SJCRH30 (cell line): ENCODE data around the gene SORD. TPM values are rescaled to one million over a fixed set of nuclear protein-coding genes. Genes with fewer than 3 reads are reported as not detected.
"Not testable (repeated sequence)": the region's sequence is repeated elsewhere in the genome, so short reads cannot be mapped to it uniquely, and the experiment has no call there.

Experiments
- DNase-seq, 2 experiments: peaks; one replicate each; pipeline ENCODE4 v3.0.0-alpha.2; 2015 to 2020
- H3K27ac ChIP-seq: fragments of 250-450 bp; sonication (Bioruptor Pico); 2 replicates; pipeline ENCODE4 v1.5.1; 2020; ENCODE audit warnings: mild to moderate bottlenecking, moderate library complexity
- H3K27me3 ChIP-seq: fragments of 250-450 bp; sonication (Bioruptor Pico); 2 replicates; pipeline ENCODE4 v1.5.1; 2020; ENCODE audit warnings: mild to moderate bottlenecking, moderate library complexity
- H3K36me3 ChIP-seq: fragments of 250-450 bp; sonication (Bioruptor Pico); 2 replicates; pipeline ENCODE4 v1.5.1; 2020; ENCODE audit warnings: mild to moderate bottlenecking, moderate library complexity
- H3K4me1 ChIP-seq: fragments of 250-450 bp; sonication (Bioruptor Pico); 2 replicates; pipeline ENCODE4 v1.5.1; 2020; ENCODE audit warnings: mild to moderate bottlenecking, moderate library complexity
- H3K4me3 ChIP-seq: fragments of 250-450 bp; sonication (Bioruptor Pico); 2 replicates; pipeline ENCODE4 v1.5.1; 2020; ENCODE audit warnings: mild to moderate bottlenecking, moderate library complexity
- H3K9me3 ChIP-seq: fragments of 250-450 bp; sonication (Bioruptor Pico); replicated peaks from 2 replicates; pipeline ENCODE4 v1.5.1; 2020; ENCODE audit warnings: mild to moderate bottlenecking, moderate library complexity
- total RNA-seq: library from RNA; depleted of rRNA; stranded (reverse); fragments of >200 nt; shearing (Covaris generic); gene quantifications from 2 replicates; pipeline ENCODE4 v1.2.3, GENCODE V29; 2014

SORD gene
- total RNA-seq, 1 experiment from 2014 or later = 48.8 TPM

- H3K36me3 ChIP-seq, H3K9me3 ChIP-seq, H3K4me1 ChIP-seq, DNase-seq, H3K27ac ChIP-seq, H3K4me3 ChIP-seq, H3K27me3 ChIP-seq: not testable (repeated sequence)
Observed at GRCh38 chr15:45073602-45074001, 50.6 kb downstream of the SORD start.

- H3K36me3 ChIP-seq, H3K9me3 ChIP-seq, H3K4me1 ChIP-seq, H3K27ac ChIP-seq, DNase-seq, H3K27me3 ChIP-seq, H3K4me3 ChIP-seq: not testable (repeated sequence)
Observed at GRCh38 chr15:45075440-45076320, 52.7 kb downstream of the SORD start.

- not testable (repeated sequence) for H3K27ac ChIP-seq
Observed at GRCh38 chr15:45077391-45077790, 54.4 kb downstream of the SORD start.

GRCh38 chr15:45079201-45079600 lies 56.2 kb downstream of the SORD start:
- DNase-seq = peak; percentile 30 to 45
- not testable (repeated sequence) for H3K27ac ChIP-seq, H3K36me3 ChIP-seq, H3K9me3 ChIP-seq, H3K27me3 ChIP-seq, H3K4me1 ChIP-seq, H3K4me3 ChIP-seq

More at GRCh38 chr15:45077391-45077790, 54.4 kb downstream of the SORD start:
- not testable (repeated sequence) for H3K27me3 ChIP-seq, H3K36me3 ChIP-seq, H3K9me3 ChIP-seq, H3K4me1 ChIP-seq, DNase-seq, H3K4me3 ChIP-seq

GRCh38 chr15:45079628-45080246 lies 56.7 kb downstream of the SORD start:
- H3K27ac ChIP-seq, DNase-seq, H3K4me1 ChIP-seq, H3K36me3 ChIP-seq, H3K27me3 ChIP-seq, H3K9me3 ChIP-seq, H3K4me3 ChIP-seq: not testable (repeated sequence)

- H3K27me3 ChIP-seq, DNase-seq, H3K27ac ChIP-seq, H3K4me1 ChIP-seq, H3K4me3 ChIP-seq, H3K9me3 ChIP-seq, H3K36me3 ChIP-seq: not testable (repeated sequence)
Observed at GRCh38 chr15:45080593-45080992, 57.6 kb downstream of the SORD start.

- not testable (repeated sequence) for H3K4me1 ChIP-seq, H3K4me3 ChIP-seq, DNase-seq, H3K36me3 ChIP-seq, H3K27ac ChIP-seq, H3K27me3 ChIP-seq, H3K9me3 ChIP-seq
Observed at GRCh38 chr15:45082412-45082811, 59.4 kb downstream of the SORD start.

- H3K4me1 ChIP-seq = no peaks in the 10 kb centered on the region
- no peaks in the 10 kb centered on the region for H3K27me3 ChIP-seq
- H3K4me3 ChIP-seq = no peak overlapping the region
- no peaks in the 10 kb centered on the region for H3K36me3 ChIP-seq
- no peak overlapping the region for H3K27ac ChIP-seq
- no peaks in the 10 kb centered on the region for H3K9me3 ChIP-seq
- no peak for DNase-seq
Observed at GRCh38 chr15:45083223-45083622, 60.2 kb downstream of the SORD start.

GRCh38 chr15:45084163-45084562 lies 61.2 kb downstream of the SORD start:
- Histone ChIP-seq H3K4me3 (no peak overlapping the region), H3K27ac (no peak overlapping the region), H3K27me3 (no peaks in the 10 kb centered on the region), H3K9me3 (no peaks in the 10 kb centered on the region), H3K36me3 (no peaks in the 10 kb centered on the region), H3K4me1 (no peaks in the 10 kb centered on the region; the same call in 1 of the 2 replicates)
- no peak for DNase-seq

GRCh38 chr15:45087513-45087912 lies 64.5 kb downstream of the SORD start:
- no peaks in the 10 kb centered on the region; the same call in 1 of the 2 replicates for H3K4me1 ChIP-seq
- no peaks in the 10 kb centered on the region for H3K9me3 ChIP-seq
- no peak overlapping the region for H3K4me3 ChIP-seq
- H3K27ac ChIP-seq = no peak overlapping the region
- no peak for DNase-seq
- H3K36me3 ChIP-seq = no peaks in the 10 kb centered on the region
- H3K27me3 ChIP-seq = peaks cover 13% of the 10 kb centered on the region

- no peak overlapping the region for H3K27ac ChIP-seq
- H3K27me3 ChIP-seq = peaks cover 13% of the 10 kb centered on the region
- no peak for DNase-seq
- H3K36me3 ChIP-seq = no peaks in the 10 kb centered on the region
- H3K4me3 ChIP-seq = no peak overlapping the region
- no peaks in the 10 kb centered on the region; the same call in 1 of the 2 replicates for H3K4me1 ChIP-seq
- no peaks in the 10 kb centered on the region for H3K9me3 ChIP-seq
Observed at GRCh38 chr15:45088801-45089711, 66.1 kb downstream of the SORD start.

- no peaks in the 10 kb centered on the region; the same call in 1 of the 2 replicates for H3K4me1 ChIP-seq
- DNase-seq = no peak
- H3K27ac ChIP-seq = no peak overlapping the region
- H3K36me3 ChIP-seq = no peaks in the 10 kb centered on the region
- H3K27me3 ChIP-seq = peaks cover 13% of the 10 kb centered on the region
- H3K9me3 ChIP-seq = no peaks in the 10 kb centered on the region
- H3K4me3 ChIP-seq = no peak overlapping the region
Observed at GRCh38 chr15:45089712-45090373, 66.8 kb downstream of the SORD start.

- no peak overlapping the region for H3K4me3 ChIP-seq
- no peak overlapping the region for H3K27ac ChIP-seq
- no peaks in the 10 kb centered on the region for H3K36me3 ChIP-seq
- no peaks in the 10 kb centered on the region; the same call in 1 of the 2 replicates for H3K4me1 ChIP-seq
- no peaks in the 10 kb centered on the region for H3K9me3 ChIP-seq
- no peak for DNase-seq
- H3K27me3 ChIP-seq = peaks cover 13% of the 10 kb centered on the region
Observed at GRCh38 chr15:45091161-45091560, 68.2 kb downstream of the SORD start.

- Histone ChIP-seq H3K9me3 (no peaks in the 10 kb centered on the region), H3K4me1 (no peaks in the 10 kb centered on the region; the same call in 1 of the 2 replicates), H3K27ac (no peak overlapping the region), H3K36me3 (no peaks in the 10 kb centered on the region), H3K27me3 (peaks cover 15% of the 10 kb centered on the region), H3K4me3 (no peak overlapping the region)
- DNase-seq = no peak
Observed at GRCh38 chr15:45091576-45091975, 68.6 kb downstream of the SORD start.
